K562 (cell line): Measurements from ENCODE around the gene SPHK2. TPM values are rescaled to one million over a fixed set of nuclear protein-coding genes. Genes with fewer than 3 reads are reported as not detected.

Source experiments
- CBFA2T3 ChIP-seq: fragments of 450-650 bp; IDR thresholded peaks from 2 replicates; pipeline ENCODE4 v1.6.1; 2017
- GATA2 ChIP-seq: sonication (generic); formaldehyde crosslinking; IDR thresholded peaks from 2 replicates; pipeline ENCODE4 v1.4.0; 2020; ENCODE audit warnings: mild to moderate bottlenecking, missing genetic modification reagents
- HCFC1 ChIP-seq: IDR thresholded peaks from 2 replicates; pipeline ENCODE4 v1.6.1; 2012; ENCODE audit warnings: low read depth, low read length, improper control_type of control experiment
- HDGF ChIP-seq: fragments of 450-650 bp; IDR thresholded peaks from 2 replicates; pipeline ENCODE4 v1.6.1; 2016
- HLTF ChIP-seq: fragments of 450-650 bp; IDR thresholded peaks from 2 replicates; pipeline ENCODE4 v1.6.1; 2016
- HMGN3 ChIP-seq: IDR thresholded peaks from 2 replicates; pipeline ENCODE4 v1.6.1; 2011; ENCODE audit warnings: borderline replicate concordance, low read depth, mild to moderate bottlenecking, mixed read lengths, low read length; ENCODE audit not compliant: insufficient read length; ENCODE audit errors: extremely low read depth
- KLF16 ChIP-seq: IDR thresholded peaks from 2 replicates; pipeline ENCODE4 v1.6.1; 2016; ENCODE audit warnings: antibody characterized with exemption
- MCM7 ChIP-seq, 2 experiments: fragments of 450-650 bp; IDR thresholded peaks; 2 replicates each; pipeline ENCODE4 v1.6.1; 2016 to 2018
- NR2C1 ChIP-seq, 2 experiments: fragments of 450-650 bp; IDR thresholded peaks; 2 replicates each; pipeline ENCODE4 v1.6.1; 2017; ENCODE audit warnings: mild to moderate bottlenecking in 2 of 2, antibody characterized with exemption in 1 of 2, inconsistent platforms in 1 of 2, missing compliant biosample characterization in 1 of 2, missing genetic modification characterization in 1 of 2
- PYGO2 ChIP-seq: fragments of 450-650 bp; IDR thresholded peaks from 2 replicates; pipeline ENCODE4 v1.6.1; 2016; ENCODE audit warnings: mild to moderate bottlenecking, missing genetic modification characterization, moderate library complexity, missing compliant biosample characterization
- RFX5 ChIP-seq: IDR thresholded peaks from 2 replicates; pipeline ENCODE4 v1.6.1; 2011; ENCODE audit warnings: low read depth, mild to moderate bottlenecking, improper control_type of control experiment, low read length
- SETDB1 ChIP-seq: IDR thresholded peaks from one replicate; pipeline ENCODE4 v1.6.1; 2012; ENCODE audit warnings: low read length, control low read depth, inconsistent platforms
- SNRNP70 ChIP-seq: fragments of 200-400 bp; formaldehyde crosslinking; optimal IDR thresholded peaks from 2 replicates; pipeline ENCODE3; 2017; ENCODE audit warnings: low read depth, low read length
- ZNF224 ChIP-seq: sonication (generic); formaldehyde crosslinking; IDR thresholded peaks from 2 replicates; pipeline ENCODE4 v1.8.0; 2022; ENCODE audit warnings: mild to moderate bottlenecking, missing genetic modification reagents
- ZNF239 ChIP-seq: fragments of 250-450 bp; sonication (Bioruptor Pico); IDR thresholded peaks from 2 replicates; pipeline ENCODE4 v1.4.0; 2020; ENCODE audit warnings: mild to moderate bottlenecking
- ZNF263 ChIP-seq: sonication (generic); formaldehyde crosslinking; IDR thresholded peaks from 2 replicates; pipeline ENCODE4 v1.8.0; 2022; ENCODE audit warnings: mild to moderate bottlenecking, missing genetic modification reagents, borderline replicate concordance
- ZSCAN29 ChIP-seq: fragments of 450-650 bp; IDR thresholded peaks from 2 replicates; pipeline ENCODE4 v1.6.1; 2017
- polyA plus RNA-seq, 8 experiments: library from polyadenylated mRNA; depleted of rRNA in 4 of 8; stranded (reverse) in 5 of 8; unstranded in 3 of 8; fragments of >200 nt; fragmentation: Nextera tagmentation in 2 of 8; fragmentation: Illumina TruSeq in 1 of 8; extraction: Ambion mirVana in 2 of 8; extraction: Trizol in 1 of 8; gene quantifications; 2 replicates each; pipeline versions ENCODE4 v1.2.1 to v1.2.3, GENCODE V29; 2011 to 2014; ENCODE audit warnings: inconsistent platforms in 1 of 8, missing spikeins in 1 of 8
- total RNA-seq, 7 experiments: library from RNA; depleted of rRNA in 6 of 7; stranded (reverse); fragments of >200 nt in 6 of 7; fragmentation: Illumina TruSeq in 2 of 7; extraction: Trizol in 2 of 7; gene quantifications; 2 replicates each; pipeline versions ENCODE4 v1.2.1 to v1.2.3, GENCODE V29; 2011 to 2021; ENCODE audit warnings: low replicate concordance in 1 of 7
- TF ChIP-seq, protein P1 (sequence below): sonication (generic); formaldehyde crosslinking; IDR thresholded peaks from 2 replicates; pipeline ENCODE4 v1.8.1; 2023; ENCODE audit warnings: missing genetic modification reagents, mild to moderate bottlenecking, borderline replicate concordance
- TF ChIP-seq, protein P2 (sequence below): fragments of 250-450 bp; sonication (Bioruptor Pico); IDR thresholded peaks from 2 replicates; pipeline ENCODE4 v1.5.0; 2022; ENCODE audit warnings: mild to moderate bottlenecking
- TF ChIP-seq, protein P3 (sequence below), 2 experiments: fragments of 450-650 bp; conservative IDR thresholded peaks; 2 replicates each; pipeline ENCODE4 v1.6.1; 2017; ENCODE audit warnings: mild to moderate bottlenecking in 2 of 2, moderate library complexity in 2 of 2
- TF ChIP-seq, protein P4 (sequence below): fragments of 450-650 bp; formaldehyde crosslinking; IDR thresholded peaks from 2 replicates; pipeline ENCODE4 v1.4.0; 2022; ENCODE audit warnings: missing genetic modification characterization

Gene SPHK2
- total and polyA plus RNA-seq, 9 of the 15 experiments (the other 6 are each of a cell fraction or from before 2014, with no cell fraction given) = 0.10 to 15.2 (median 2.9) TPM

DNA sequence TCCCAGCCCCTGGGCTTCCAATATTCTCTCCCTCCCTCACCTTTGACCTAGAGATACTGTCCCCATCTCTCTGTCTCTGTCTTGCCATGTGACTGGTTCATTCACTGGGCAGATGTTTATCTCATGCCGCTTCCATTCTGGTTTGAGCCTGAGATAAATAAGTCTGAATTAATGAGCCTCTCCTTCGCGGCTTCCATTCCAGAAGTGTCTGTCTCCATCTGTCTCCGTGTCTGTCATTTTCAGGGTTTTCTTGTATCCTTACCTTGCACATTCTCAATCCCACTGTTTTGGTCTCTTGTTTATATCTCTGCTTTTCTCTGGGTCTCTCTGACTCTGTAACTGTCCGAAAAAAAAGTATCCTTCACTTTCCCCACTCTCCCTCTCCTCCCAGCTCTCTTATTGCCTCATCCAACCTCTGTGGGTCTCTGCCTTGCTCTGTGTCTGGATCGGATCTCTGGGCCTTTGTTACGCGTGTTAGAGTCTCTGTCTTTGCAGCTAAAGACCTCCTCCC, 4.3 kb downstream of the SPHK2 start (continued):
- TF ChIP-seq, protein P1, sequence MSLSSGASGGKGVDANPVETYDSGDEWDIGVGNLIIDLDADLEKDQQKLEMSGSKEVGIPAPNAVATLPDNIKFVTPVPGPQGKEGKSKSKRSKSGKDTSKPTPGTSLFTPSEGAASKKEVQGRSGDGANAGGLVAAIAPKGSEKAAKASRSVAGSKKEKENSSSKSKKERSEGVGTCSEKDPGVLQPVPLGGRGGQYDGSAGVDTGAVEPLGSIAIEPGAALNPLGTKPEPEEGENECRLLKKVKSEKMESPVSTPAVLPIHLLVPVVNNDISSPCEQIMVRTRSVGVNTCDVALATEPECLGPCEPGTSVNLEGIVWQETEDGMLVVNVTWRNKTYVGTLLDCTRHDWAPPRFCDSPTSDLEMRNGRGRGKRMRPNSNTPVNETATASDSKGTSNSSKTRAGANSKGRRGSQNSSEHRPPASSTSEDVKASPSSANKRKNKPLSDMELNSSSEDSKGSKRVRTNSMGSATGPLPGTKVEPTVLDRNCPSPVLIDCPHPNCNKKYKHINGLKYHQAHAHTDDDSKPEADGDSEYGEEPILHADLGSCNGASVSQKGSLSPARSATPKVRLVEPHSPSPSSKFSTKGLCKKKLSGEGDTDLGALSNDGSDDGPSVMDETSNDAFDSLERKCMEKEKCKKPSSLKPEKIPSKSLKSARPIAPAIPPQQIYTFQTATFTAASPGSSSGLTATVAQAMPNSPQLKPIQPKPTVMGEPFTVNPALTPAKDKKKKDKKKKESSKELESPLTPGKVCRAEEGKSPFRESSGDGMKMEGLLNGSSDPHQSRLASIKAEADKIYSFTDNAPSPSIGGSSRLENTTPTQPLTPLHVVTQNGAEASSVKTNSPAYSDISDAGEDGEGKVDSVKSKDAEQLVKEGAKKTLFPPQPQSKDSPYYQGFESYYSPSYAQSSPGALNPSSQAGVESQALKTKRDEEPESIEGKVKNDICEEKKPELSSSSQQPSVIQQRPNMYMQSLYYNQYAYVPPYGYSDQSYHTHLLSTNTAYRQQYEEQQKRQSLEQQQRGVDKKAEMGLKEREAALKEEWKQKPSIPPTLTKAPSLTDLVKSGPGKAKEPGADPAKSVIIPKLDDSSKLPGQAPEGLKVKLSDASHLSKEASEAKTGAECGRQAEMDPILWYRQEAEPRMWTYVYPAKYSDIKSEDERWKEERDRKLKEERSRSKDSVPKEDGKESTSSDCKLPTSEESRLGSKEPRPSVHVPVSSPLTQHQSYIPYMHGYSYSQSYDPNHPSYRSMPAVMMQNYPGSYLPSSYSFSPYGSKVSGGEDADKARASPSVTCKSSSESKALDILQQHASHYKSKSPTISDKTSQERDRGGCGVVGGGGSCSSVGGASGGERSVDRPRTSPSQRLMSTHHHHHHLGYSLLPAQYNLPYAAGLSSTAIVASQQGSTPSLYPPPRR (CRISPR knock-in tag) = 0 out of 2 replicates have a peak, but pooled peaks have one; percentile 4
- TF ChIP-seq CBFA2T3 (no peak), HDGF (peak; percentile 61; the same call in 1 of the 2 replicates), ZNF263 (CRISPR knock-in tag) (no peak), MCM7 (IDR thresholded peaks at IDR 0.05) (no peak), HLTF (0 out of 2 replicates have a peak, but pooled peaks have one; percentile 18), KLF16 (no peak), PYGO2 (tag) (no peak), GATA2 (CRISPR knock-in tag) (peak; percentile 49), SNRNP70 (no peak), SETDB1 (no peak), NR2C1 (IDR thresholded peaks at IDR 0.05) (peak; percentile 56; the same call in 1 of the 2 replicates), NR2C1 (tag; IDR thresholded peaks at IDR 0.05) (peak; percentile 76), HMGN3 (no peak), ZSCAN29 (no peak), HCFC1 (no peak), ZNF224 (CRISPR knock-in tag) (no peak), RFX5 (no peak), ZNF239 (CRISPR knock-in tag) (no peak)
- TF ChIP-seq, protein P2, sequence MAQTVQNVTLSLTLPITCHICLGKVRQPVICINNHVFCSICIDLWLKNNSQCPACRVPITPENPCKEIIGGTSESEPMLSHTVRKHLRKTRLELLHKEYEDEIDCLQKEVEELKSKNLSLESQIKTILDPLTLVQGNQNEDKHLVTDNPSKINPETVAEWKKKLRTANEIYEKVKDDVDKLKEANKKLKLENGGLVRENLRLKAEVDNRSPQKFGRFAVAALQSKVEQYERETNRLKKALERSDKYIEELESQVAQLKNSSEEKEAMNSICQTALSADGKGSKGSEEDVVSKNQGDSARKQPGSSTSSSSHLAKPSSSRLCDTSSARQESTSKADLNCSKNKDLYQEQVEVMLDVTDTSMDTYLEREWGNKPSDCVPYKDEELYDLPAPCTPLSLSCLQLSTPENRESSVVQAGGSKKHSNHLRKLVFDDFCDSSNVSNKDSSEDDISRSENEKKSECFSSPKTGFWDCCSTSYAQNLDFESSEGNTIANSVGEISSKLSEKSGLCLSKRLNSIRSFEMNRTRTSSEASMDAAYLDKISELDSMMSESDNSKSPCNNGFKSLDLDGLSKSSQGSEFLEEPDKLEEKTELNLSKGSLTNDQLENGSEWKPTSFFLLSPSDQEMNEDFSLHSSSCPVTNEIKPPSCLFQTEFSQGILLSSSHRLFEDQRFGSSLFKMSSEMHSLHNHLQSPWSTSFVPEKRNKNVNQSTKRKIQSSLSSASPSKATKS (CRISPR knock-in tag) = no peak
- TF ChIP-seq, protein P3, sequence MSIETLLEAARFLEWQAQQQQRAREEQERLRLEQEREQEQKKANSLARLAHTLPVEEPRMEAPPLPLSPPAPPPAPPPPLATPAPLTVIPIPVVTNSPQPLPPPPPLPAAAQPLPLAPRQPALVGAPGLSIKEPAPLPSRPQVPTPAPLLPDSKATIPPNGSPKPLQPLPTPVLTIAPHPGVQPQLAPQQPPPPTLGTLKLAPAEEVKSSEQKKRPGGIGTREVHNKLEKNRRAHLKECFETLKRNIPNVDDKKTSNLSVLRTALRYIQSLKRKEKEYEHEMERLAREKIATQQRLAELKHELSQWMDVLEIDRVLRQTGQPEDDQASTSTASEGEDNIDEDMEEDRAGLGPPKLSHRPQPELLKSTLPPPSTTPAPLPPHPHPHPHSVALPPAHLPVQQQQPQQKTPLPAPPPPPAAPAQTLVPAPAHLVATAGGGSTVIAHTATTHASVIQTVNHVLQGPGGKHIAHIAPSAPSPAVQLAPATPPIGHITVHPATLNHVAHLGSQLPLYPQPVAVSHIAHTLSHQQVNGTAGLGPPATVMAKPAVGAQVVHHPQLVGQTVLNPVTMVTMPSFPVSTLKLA (conservative IDR thresholded peaks at IDR 0.05) = no peak
- TF ChIP-seq, protein P4, sequence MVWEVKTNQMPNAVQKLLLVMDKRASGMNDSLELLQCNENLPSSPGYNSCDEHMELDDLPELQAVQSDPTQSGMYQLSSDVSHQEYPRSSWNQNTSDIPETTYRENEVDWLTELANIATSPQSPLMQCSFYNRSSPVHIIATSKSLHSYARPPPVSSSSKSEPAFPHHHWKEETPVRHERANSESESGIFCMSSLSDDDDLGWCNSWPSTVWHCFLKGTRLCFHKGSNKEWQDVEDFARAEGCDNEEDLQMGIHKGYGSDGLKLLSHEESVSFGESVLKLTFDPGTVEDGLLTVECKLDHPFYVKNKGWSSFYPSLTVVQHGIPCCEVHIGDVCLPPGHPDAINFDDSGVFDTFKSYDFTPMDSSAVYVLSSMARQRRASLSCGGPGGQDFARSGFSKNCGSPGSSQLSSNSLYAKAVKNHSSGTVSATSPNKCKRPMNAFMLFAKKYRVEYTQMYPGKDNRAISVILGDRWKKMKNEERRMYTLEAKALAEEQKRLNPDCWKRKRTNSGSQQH = no peak
